ENCODE data around the gene RABIF.

RABIF gene

GRCh38 chr1:202871367-202871766, 17.6 kb downstream of the RABIF start:
- no peak for DNase-seq

DNA sequence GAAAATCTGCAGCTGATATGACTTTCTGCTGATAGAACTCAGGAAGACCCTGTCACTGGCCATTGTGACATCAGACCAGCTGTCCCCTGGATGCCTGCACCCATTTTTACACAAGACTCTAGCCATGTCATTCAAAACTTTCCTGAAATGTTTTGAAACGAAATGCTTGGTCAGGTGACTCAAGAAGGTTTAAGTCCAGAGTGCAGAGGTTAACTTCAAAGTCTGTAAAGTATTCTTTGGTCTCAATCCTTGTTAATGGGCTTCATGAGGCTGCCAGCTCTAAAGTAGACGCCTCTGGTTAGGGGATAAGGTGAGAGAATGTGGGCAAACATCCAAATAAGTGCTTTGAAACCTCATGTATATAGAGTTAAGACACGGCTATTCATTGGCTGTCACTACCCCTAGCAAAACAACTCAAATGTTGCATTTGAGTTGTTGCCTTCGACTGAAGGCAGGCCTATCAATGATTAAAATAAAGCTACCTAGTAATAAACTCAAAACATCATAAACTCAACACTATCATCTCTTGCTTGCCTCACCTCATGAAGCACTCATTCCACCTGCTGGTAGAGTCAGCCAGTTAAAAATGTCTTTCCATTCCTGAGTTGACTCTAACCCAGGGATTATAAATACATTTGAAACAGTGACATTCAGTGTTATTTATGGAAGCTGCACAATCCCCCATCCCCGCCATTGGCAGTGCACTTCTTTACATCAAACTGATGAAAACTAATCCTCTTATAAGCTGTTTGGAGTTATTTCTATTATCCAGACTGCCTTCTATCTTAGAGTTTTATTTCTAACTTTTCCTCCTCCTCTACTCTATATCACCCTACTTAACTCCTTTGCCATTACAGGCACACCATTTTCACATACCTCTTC, 26.0 kb downstream of the RABIF start:
- DNase-seq: no peak

DNA sequence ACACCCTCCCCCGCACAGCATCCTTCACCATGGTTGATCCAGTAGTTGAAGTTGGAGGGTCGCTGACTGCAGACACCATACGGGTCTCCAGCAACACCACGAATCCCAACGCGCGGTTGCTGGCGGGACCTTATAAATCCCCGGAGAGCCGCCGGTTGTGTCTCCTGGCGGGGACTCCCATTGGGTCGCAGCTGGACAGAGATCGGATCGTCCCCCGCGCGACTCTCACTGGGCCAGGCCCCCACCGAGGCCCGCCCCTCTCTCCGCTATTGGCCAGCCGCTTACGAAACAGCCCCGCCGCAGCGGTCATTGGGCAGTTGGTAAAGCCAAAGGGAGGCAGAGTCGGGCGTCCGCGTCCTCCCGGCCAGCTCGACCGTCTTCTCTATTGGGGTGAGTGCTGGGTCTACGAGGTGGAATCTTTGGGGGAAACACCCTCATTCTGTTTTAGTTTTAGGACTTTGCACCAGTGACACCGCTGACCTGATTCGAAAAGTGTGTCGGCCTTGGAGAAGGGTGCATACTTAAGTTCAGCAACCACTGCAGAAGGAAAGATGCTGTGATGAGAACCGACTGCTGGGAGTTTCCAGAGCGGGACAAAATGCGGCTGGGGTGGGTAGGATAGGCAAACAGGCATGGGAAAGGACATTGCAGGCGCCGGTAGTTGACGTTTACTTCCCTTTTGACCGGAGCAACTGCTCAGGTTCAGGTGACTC, 27.4 kb downstream of the RABIF start:
- peak; percentile 70 for DNase-seq

DNA sequence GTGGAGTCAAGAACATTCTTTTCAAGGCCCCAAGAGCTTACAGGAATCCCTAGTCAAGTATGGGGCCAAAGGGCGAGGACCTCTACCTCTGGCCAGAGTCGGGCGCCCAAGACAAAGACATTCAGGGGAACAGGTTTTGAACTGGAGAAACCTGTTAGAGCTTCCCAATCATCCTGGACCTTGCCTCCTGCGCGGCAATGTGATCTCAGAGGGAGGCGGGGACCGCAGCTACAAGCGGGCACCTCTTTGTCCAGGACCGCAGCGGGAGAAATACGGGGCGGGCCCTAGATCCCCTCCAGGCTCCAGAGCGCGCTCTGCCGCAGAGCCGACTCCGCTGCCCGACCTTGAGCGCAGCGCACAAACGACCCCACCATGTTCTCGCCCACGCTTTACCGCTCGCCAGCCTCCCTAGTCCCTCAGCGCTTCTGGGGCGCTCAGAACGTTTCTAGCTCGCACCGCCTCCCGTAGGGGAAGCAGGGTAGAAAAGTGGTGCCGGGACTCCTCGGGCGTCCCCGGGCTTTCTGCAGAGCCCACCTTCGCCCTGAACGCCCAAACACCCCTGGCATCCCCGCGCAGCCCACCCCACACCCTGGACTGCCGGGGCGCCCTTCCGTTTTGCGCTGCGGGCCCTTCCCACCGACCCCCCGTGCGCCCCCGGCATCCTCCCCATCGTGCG, 28.1 kb downstream of the RABIF start:
- DNase-seq: no peak

DNA sequence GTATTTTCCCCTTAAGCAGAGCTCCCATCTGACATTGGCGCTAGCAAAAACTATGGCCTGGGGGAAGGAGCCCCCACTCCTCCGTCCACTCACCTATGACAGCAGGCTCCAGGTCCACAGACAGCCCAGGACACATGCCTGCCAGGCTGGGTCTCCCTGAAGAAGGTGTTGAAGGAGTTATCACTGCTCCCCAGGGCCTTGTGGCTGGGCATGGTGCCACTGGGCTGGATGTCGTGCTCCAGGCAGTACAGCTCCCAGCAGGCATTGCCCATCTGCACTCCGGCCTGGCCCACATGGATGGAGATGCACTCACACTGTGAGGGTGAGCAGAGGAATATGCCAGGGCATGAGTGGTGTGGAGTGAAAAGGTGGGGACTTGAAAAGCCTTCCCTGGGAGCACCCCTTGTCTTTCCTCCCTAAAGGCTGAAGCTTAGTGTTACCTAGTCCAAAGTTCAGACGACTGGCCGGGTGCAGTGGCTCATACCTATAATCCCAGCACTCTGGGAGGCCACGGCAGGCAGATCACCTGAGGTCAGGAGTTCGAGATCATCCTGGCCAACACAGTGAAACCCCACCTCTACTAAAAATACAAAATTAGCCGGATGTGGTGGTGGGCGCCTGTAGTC, 30.0 kb downstream of the RABIF start:
- DNase-seq: no peak

DNA sequence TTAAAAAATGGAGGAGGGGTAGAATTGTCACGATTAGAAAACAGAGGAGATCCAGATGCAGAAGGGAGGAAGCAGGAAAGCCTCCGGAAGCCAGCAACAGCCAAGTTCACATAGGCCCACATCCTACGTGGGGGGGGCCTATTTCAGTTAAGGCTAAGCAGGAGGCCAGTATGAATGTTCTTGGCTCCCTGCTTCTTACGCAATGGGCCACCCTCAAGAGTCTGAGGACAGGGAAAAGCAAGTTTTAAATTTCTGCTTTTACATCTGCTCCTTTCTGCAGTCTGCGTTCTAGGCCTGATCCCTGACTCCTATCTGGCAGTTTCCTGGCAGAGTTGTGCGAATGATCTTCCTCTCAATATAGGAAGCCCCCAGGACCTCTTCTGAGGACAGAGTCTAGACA, 30.6 kb downstream of the RABIF start:
- no peak for DNase-seq

DNA sequence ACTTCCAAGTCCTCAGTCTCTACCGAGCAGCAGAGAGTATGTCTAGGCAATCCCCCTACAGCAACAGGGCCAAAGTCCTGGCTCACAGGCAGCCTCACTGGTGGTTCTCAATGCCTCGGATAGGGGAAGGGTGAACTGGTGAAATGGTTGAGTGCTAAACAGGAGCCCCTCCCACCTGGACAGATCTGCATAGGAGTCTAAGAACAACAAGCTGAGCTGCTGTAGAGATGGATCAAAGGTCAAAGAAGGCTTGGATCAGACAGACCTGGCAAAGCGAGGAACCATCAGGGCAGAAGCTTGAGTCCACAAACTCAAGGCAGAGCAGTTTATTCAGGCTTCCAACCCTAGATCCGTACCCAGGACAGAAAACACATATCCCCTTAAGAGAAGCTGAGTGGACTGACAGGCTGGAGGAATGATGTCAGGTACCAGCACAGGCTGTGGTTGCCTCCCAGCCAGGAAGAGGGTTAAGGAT, 31.8 kb downstream of the RABIF start:
- no peak for DNase-seq

DNA sequence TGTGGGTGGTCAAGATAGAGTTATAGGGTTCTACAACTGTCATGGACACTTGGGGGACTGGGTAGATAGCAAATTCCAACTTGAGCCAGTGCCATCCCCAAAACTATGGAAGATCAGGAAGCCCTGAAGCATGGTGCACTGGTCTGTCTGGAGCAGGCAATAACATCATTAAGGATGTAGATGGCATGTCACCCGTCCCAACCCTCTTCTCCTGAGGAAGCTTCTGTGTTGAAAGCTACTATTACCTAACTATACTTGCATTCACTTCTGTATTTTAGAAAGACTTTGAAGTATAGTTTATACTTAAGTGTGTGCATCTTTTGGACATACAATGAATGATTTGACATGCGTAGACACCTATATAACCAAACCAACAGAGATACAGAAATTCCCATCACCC, 32.9 kb downstream of the RABIF start:
- no peak for DNase-seq

DNA sequence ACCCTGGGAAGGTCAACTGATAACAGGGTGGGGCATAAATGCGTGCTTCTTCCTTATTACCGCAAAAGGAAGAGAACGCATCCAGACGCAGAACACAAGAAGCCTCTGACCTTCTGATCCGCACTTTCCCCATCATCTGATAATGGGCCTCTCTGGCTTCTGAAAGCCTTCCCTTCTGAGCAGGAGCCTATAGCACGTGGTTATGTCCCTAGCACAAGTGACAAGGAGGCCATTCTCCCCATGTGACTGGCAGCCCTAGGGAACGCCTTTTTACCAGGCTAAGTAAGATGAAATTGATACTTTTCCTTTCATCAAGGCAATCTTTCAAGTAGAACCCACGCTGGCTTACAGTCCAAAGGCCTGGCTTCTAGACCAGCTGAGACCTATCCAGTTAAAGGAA, 34.2 kb downstream of the RABIF start:
- DNase-seq: no peak

DNA sequence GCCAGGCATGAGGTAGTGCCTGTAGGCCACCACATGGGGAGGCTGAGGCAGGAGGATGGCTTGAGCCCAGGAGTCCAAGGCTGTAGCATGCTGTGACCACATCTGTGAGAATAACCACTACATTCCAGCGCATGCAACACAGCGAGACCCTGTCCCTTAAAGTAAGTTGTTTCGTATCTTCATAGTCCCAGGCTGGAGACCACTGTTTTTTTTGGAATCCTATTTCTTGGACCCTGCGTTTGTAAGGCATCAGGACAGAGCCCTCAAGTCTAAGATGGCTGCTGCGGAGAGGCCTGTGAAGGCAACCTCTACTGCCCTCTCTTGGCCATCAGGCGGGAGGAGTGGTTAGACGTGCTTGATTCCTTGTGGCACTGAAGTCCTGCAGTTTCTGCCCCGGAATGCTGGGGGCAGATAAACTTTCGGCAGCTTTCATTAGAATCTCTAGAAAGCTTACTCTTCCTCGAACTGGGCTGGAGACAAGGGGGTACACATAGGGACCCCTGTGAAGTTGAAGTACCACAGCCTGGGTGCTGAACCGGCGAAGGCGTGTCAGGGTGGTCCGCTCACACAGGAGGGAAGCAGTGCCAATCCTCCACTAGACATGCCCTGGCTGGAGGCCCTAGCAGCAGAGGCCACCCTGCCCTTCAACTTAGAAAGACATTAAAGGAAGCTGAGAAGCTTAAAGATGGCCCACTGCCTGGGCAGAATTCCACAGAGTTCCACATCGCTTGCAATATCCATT, 36.6 kb downstream of the RABIF start:
- peak; percentile 41 for DNase-seq

DNA sequence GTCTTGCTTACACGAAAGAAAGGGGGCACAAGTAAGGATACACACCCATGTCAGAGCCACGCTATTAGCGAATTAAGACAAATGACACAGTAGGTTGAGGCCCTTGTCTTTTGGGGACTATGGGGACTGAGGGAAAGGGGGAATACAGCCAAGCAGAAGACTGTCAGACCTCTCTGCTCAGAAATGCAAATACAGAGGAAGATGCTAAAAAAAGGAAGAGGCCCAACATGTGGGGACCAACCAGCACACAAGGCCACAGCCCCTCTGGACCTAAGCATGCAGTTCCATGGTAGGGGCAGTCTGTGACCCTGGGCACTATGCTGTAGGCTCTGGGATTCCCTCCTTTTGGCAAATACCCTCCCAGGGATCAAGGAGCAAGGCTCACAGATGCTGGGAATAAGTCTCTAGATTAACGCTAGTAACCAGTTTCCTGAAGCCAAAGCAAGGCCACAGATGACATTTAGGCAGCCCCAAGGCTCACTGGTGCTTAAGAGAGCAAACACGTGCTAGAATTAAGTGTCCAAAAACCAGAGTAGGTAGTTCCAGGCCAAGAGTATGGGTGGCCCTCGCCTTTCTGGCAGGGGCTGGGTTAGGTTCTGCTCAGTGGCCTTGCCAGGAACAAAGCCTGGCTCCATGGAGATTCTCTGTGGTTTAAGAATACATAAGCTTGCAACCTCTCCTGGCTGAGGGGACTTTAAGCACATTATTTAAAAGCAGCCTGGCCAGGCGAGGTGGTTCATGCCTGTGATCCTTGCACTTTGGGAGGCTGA, 38.2 kb downstream of the RABIF start:
- no peak for DNase-seq

GRCh38 chr1:202848191-202848542, 40.8 kb downstream of the RABIF start:
- DNase-seq: no peak

DNA sequence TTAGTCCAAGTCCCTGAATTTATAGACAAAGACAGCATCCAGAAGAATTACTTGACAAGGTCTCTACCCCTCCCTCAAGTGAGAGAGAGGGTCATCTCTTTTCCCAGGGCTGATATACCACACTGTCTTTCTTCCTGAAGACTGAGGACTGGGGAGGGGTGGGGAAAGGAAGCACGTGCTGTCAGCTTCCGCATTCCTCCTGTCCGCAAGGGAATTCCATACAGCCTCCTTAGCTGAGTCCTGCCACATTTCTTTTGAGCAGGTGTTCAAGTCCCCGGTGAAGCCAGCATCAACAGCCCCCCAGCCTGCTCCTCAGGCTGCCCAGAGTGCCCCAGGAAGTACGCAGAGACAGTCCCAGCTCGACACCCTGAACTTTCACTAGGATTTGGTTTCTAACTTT, 44.0 kb downstream of the RABIF start:
- no peak for DNase-seq

DNA sequence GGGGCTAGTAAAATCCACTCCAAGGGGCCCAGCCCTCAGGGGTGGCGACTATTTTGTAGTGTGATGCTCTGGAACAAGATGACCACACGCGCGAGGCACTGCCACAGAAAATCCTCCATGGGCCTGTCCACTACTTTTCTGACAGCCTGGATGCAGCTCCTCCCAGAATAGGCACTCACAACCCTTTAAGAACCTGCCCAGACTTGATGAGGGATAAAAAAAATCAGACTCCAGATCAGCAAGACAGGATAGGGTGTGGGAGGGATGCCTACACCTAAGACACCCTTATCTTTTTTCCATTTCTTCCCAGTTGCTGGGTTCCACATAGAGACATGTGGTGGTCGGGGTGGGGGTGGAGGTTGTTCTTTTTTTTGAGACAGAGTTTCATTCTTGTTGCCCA, 44.7 kb downstream of the RABIF start:
- DNase-seq: no peak

- no peak for DNase-seq
Measured at GRCh38 chr1:202843081-202843480, 45.9 kb downstream of the RABIF start.

- DNase-seq: no peak
Measured at GRCh38 chr1:202837746-202838262, 51.1 kb downstream of the RABIF start.

DNA sequence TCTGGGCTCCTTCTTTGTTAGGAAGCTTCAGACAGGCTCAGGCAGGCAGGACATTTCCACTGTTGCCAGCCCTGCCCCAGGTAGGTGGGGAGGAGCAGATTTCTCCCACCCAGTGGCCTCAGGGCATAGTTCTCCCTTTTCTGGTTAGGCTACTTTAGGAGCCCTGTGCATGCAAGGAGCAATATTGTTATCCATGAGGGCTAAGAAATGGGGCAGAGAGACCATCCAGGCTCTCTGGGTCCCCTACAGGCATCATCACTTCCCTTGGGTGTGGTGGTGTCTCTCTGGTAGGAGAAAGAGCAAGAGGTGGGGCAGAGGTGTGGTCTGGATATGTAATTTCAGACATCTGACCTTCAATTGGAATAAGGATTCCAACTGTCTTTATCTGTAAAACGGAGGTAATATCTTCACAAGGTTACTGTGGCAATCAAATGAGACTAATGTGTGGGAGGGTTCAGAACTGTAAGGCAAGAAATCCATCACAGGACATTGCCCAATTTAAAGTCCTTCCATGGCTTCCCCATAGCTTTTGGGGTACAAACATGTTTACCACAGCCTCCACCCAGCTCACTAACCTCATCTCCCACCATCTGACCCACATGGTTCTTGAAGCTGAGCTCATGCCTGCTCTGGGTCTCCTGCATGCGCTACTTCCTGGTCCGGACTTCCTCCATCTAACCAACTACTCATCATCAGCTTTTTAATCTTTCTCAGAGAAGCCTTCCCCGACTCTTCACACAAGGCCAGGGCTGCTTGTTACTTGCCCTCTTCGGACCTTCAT, 52.1 kb downstream of the RABIF start:
- no peak for DNase-seq

GRCh38 chr1:202835548-202836072, 53.3 kb downstream of the RABIF start:
- peak; percentile 33 for DNase-seq

- DNase-seq: no peak
Measured at GRCh38 chr1:202834771-202835547, 54.0 kb downstream of the RABIF start.

GRCh38 chr1:202831906-202832305, 57.0 kb downstream of the RABIF start:
- no peak for DNase-seq
